SHP77 treated with DMSO at 0.1 percent for 48 hours (cell line): ENCODE measurements around the gene NDRG2.

Experiments
- DNase-seq: peaks from one replicate; lab custom pipeline; 2025; lab: John Stamatoyannopoulos, UW

The NDRG2 gene

GRCh38 chr14:20970647-20970982, 54.2 kb downstream of the NDRG2 start:
- DNase-seq = peak; percentile 45

GRCh38 chr14:20969336-20969735, 55.5 kb downstream of the NDRG2 start:
- DNase-seq = no peak
